GM21447 (cell line): ENCODE measurements around the gene RNASE3.
"Not testable (repeated sequence)": the region's sequence is repeated elsewhere in the genome, so short reads cannot be mapped to it uniquely, and the experiment has no call there.

Experiments used
- ATAC-seq: cut with Tn5 transposase; IDR thresholded peaks from one replicate; pipeline ENCODE4 v1.9.1; 2021; ENCODE audit not compliant: unreplicated experiment

The RNASE3 gene

DNA sequence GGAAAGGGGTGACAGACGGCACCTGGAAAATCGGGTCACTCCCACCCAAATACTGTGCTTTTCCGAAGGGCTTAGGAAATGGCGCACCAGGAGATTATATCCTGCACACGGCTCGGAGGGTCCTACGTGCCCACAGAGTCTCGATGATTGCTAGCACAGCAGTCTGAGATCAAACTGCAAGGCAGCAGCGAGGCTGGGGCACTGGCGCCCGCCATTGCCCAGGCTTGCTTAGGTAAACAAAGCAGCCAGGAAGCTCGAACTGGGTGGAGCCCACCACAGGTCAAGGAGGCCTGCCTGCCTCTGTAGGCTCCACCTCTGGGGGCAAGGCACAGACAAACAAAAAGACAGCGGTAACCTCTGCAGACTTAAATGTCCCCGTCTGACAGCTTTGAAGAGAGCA is 19.6 kb downstream of the RNASE3 start:
- not testable (repeated sequence) for ATAC-seq

DNA sequence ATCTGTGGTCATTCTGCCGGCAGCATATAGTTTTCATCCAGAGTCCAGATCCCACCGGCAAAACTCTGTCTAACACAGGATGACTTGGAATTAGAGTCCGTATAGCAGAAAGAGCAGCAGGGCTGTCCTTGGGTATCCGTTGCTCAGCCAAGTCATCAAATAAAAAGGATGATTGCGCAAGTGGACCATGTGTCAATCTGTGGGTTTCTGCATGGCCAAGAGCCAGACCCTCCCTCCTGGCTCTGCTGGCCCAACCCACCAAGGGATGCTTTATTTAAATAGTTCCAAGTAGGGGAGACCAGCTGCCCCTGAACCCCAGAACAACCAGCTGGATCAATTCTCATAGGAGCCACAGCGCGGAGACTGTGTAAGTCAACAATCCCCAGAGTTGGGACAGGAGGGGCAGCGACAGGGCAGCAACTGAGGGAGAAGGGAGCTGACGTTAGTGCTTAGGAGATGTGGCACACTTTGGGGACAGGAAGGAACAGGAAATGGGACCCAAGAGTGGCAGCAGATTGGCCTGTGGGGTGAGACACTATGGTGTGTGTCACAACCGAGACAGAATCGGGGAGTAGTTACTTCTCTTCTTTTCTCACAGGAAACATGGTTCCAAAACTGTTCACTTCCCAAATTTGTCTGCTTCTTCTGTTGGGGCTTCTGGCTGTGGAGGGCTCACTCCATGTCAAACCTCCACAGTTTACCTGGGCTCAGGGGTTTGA is 28.0 kb downstream of the RNASE3 start:
- ATAC-seq: not testable (repeated sequence)

DNA sequence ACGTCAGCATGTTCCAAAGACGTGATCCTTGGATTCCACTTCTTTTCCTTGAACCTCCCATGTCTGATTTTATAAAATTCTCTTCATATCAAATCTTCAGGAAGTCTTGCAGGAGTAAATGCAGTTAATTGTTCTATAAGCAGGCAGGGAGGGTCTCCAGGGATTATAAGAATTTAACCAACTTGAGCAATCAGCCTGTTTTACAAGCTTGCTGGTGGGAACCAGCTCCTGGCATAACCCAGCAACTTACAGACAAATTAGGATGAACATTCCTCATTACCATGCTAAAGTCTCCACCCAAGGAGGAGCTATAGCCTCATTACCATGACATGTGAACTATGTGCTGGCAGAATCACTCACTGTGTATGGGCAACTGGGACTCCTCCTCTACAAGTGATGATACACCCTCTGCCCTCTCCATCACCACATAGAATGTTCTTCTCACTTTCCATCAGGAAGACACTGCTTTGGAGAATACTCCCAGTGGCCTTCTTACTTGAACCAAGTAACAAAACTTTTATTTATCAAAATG is 32.6 kb downstream of the RNASE3 start:
- not testable (repeated sequence) for ATAC-seq

DNA sequence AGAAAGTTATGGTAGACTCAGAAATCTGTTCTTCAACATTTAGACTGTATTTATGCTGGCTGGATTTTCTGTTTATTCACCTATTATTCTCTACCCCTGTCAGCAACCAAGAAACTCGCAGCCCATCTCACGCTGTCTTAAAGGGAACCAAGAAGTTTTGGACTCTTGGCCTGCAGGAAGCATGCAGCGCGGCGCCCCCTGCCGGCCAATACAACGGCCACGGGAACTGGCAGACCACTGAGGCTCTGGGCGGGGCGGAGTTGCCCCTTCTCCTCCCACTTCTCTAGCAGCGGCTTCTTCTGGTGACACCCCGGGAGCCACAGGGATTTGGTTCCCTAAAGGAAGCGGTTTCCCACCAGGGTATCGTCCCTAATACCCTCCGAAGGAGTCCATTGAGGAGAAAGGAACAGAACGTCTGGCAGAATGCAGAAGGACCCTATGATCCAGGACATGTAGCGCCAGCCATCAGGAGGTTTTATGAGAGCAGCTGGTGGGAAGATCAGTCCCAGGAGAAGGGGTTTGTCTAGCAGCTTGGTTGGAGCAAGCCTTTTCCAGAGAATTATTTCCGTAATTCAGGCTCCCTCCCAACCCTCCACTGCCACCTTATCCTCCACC is 43.1 kb downstream of the RNASE3 start:
- no peak for ATAC-seq

DNA sequence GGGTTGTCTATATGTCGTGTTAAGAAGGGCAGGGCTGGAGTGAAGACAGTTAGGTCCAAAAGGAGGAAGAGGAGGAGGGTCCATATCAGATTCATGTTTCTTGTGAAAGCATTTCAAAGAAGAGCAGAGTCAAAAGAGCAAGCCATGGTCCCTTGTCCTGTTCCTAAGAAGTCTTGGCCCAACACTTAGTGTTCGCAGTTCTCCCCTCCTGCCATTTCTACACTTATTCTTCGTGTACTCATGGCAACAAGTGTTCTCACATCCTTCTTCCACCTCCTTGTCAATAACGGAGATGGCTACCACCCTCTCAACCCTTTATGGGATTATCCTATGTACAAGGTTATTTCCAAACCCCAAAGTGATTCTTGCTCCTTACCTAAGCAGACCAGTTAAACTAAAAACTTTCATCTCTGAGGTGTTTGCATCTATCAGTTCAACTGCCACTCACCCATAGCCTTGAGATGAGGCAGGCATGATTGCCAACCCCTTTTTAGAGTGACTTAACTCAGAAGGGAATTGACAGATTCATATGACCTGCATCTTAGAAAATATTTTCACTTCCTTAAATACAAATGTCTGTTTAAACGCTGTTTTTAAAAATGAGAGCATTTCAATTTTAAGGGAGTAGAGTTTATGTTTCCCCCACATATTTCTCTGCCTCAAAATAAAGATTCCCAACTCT is 44.3 kb downstream of the RNASE3 start:
- no peak for ATAC-seq
